ENCODE data around the gene TMPRSS2. TPM values are rescaled to one million over a fixed set of nuclear protein-coding genes. Genes with fewer than 3 reads are reported as not detected.

The TMPRSS2 gene
- total and polyA plus RNA-seq, 3 donors from 2014 or later: 2.3 to 5.6 (median 3.9) TPM

DNA sequence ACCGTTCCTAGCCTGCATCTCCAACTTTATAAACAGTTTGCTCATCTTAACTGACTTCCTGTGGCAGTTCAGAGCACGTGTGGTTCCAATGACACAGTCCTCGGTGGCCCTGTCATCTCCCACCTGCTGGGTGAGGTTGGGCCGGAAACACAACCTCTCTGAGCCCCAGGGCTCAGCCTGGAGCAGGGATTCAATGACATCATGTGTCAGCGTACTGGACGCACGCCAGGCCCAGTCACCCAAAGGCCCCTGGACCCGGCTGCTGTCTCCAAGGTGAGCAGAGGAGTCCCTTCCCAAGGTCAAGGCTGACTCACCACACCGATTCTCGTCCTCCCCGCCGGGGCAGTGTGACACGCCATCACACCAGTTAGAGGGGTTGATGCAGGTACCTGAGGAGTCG is 19.9 kb downstream of the TMPRSS2 start:
- H3K4me1 ChIP-seq: no peaks in the 10 kb centered on the region
- intact Hi-C loops (cut with DNase I; ENCODE audit: low total_unique reads): no loop called here
- no peak overlapping the region for H3K4me3 ChIP-seq
- H3K9me3 ChIP-seq: no peaks in the 10 kb centered on the region
- H3K36me3 ChIP-seq (ENCODE audit: low read depth, missing control alignments): no peaks in the 10 kb centered on the region
- 91 to 100% methylated on average over 2 to 14 of the region's 14 CpGs for WGBS, 2 donors
- H3K27me3 ChIP-seq: no peaks in the 10 kb centered on the region
- TF ChIP-seq, protein P1, sequence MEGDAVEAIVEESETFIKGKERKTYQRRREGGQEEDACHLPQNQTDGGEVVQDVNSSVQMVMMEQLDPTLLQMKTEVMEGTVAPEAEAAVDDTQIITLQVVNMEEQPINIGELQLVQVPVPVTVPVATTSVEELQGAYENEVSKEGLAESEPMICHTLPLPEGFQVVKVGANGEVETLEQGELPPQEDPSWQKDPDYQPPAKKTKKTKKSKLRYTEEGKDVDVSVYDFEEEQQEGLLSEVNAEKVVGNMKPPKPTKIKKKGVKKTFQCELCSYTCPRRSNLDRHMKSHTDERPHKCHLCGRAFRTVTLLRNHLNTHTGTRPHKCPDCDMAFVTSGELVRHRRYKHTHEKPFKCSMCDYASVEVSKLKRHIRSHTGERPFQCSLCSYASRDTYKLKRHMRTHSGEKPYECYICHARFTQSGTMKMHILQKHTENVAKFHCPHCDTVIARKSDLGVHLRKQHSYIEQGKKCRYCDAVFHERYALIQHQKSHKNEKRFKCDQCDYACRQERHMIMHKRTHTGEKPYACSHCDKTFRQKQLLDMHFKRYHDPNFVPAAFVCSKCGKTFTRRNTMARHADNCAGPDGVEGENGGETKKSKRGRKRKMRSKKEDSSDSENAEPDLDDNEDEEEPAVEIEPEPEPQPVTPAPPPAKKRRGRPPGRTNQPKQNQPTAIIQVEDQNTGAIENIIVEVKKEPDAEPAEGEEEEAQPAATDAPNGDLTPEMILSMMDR (IDR thresholded peaks at IDR 0.05): no peak
- TF ChIP-seq POLR2A (IDR thresholded peaks at IDR 0.05): no peak
- H3K27ac ChIP-seq: no peak overlapping the region
- DNase-seq: no peak

DNA sequence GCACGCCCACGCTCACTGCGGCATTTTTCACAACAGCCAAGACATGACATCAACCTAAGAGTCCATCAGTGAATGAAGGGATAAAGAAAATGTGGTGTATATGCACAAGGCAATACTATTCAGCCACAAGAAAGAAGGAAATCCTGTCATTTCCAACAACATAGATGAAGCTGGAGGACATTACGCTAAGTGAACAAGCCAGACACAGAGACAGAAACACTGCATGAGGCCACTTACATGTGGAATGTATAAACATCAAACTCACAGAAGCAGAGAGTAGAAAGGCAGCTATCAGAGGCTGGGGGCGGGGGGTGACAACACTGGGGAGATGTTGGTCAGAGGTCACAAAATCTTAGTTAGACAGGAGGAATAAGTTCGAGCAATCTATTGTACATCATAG is 20.9 kb downstream of the TMPRSS2 start:
- intact Hi-C loops (cut with DNase I; ENCODE audit: low total_unique reads): no loop called here

DNA sequence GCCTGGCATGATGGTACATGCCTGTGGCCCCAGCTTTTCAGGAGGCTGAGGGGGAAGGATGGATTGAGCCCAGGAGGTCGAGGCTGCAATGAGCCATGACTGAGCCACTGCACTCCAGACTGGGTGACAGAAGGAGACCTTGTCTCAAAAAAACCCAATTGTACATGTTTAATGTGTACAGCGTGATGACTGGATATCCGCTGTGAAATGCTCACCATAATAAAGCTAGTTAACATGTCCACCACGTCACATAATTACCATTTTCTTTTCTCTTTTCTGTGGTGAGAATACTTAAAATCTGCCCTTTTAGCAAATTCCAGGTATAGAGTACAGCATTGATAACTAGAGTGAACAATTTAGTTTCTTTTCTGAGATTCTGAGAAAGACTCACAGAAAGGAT is 24.0 kb downstream of the TMPRSS2 start:
- Histone ChIP-seq H3K4me1 (no peaks in the 10 kb centered on the region), H3K27ac (no peak overlapping the region), H3K9me3 (no peaks in the 10 kb centered on the region), H3K4me3 (no peak overlapping the region), H3K36me3 (ENCODE audit: low read depth, missing control alignments) (no peaks in the 10 kb centered on the region), H3K27me3 (no peaks in the 10 kb centered on the region)
- DNase-seq: no peak
- intact Hi-C loops (cut with DNase I; ENCODE audit: low total_unique reads): no loop called here
- WGBS, 2 donors: 92 to 93% methylated on average over 4 of the region's 4 CpGs
- TF ChIP-seq POLR2A (IDR thresholded peaks at IDR 0.05): no peak
- TF ChIP-seq, protein P1 (IDR thresholded peaks at IDR 0.05): no peak

More for the DNA sequence above, 20.9 kb downstream of the TMPRSS2 start:
- Histone ChIP-seq H3K36me3 (ENCODE audit: low read depth, missing control alignments) (no peaks in the 10 kb centered on the region), H3K27me3 (no peaks in the 10 kb centered on the region), H3K4me3 (no peak overlapping the region), H3K27ac (no peak overlapping the region), H3K4me1 (no peaks in the 10 kb centered on the region), H3K9me3 (no peaks in the 10 kb centered on the region)
- no peak for DNase-seq
- WGBS, 2 donors: 84 to 91% methylated on average over 6 of the region's 6 CpGs
- TF ChIP-seq, protein P1 (IDR thresholded peaks at IDR 0.05): no peak

DNA sequence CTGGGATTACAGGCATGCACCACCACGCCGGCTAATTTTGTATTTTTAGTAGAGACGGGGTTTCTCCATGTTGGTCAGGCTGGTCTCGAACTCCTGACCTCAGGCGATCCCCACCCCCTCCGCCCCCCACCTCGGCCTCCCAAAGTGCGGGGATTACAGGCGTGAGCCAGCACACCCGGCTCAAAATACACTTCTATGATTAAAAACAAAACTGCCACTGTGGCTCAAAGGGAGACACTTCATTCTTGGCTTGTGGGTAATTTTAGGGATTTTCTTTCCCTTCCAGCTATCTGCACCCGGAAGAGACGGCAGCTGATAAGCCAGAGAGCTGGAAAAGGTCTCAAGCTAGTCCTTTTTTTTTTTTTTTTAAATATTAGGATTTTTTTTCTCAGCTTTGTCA is 24.5 kb downstream of the TMPRSS2 start:
- no peak for DNase-seq
- intact Hi-C loops (cut with DNase I; ENCODE audit: low total_unique reads): no loop called here
- 62 to 72% methylated on average over 12 of the region's 12 CpGs for WGBS, 2 donors
- Histone ChIP-seq H3K27me3 (no peaks in the 10 kb centered on the region), H3K9me3 (no peaks in the 10 kb centered on the region), H3K4me3 (no peak overlapping the region), H3K27ac (no peak overlapping the region), H3K4me1 (no peaks in the 10 kb centered on the region), H3K36me3 (ENCODE audit: low read depth, missing control alignments) (no peaks in the 10 kb centered on the region)
- no peak for TF ChIP-seq POLR2A (IDR thresholded peaks at IDR 0.05)
- TF ChIP-seq, protein P1 (IDR thresholded peaks at IDR 0.05): no peak

DNA sequence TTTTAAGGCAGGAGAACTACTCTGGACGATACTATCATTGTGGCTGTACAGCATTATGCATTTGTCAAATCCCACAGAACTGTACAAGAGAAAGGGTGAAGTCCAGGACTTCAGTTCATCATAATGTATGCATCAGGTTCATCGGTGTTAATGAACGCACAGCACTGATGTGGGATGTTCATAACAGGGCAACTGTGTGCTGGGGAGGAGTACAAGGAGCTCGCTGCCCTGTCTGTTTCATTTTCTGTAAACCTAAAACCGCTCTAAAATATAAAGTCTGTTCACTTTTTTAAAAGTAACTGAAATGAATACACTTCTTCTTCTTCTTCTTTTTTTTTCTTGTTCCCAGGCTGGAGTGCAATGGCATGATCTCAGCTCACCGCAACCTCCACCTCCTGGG is 25.0 kb downstream of the TMPRSS2 start:
- WGBS, 2 donors: 90 to 91% methylated on average over 6 of the region's 6 CpGs
- intact Hi-C loops (cut with DNase I; ENCODE audit: low total_unique reads): no loop called here
- Histone ChIP-seq H3K27ac (no peak overlapping the region), H3K4me1 (no peaks in the 10 kb centered on the region), H3K36me3 (ENCODE audit: low read depth, missing control alignments) (no peaks in the 10 kb centered on the region), H3K27me3 (no peaks in the 10 kb centered on the region), H3K9me3 (no peaks in the 10 kb centered on the region), H3K4me3 (no peak overlapping the region)
- TF ChIP-seq, protein P1 (IDR thresholded peaks at IDR 0.05): no peak
- no peak for TF ChIP-seq POLR2A (IDR thresholded peaks at IDR 0.05)
- DNase-seq: no peak
